Stomach (tissue), 4 donors: Measurements from ENCODE around the gene RAB8A.

Experiments used
- POLR2A ChIP-seq, 4 donors: fragments of 450-650 bp; IDR thresholded peaks; one replicate each; pipeline ENCODE4 v1.6.1; 2016; ENCODE audit warnings: antibody characterized with exemption in 4 of 4, control low read depth in 2 of 4, mild to moderate bottlenecking in 1 of 4, moderate library complexity in 1 of 4
- POLR2AphosphoS5 ChIP-seq, 3 donors: sonication (generic); formaldehyde crosslinking; IDR thresholded peaks; one replicate each; pipeline ENCODE4 v1.6.1; 2016; ENCODE audit warnings: antibody characterized with exemption in 3 of 3
- TF ChIP-seq, protein P1 (sequence below), 7 experiments: fragments of 450-650 bp in 4 of 7; fragments of 200-600 bp in 3 of 7; sonication (generic) in 3 of 7; IDR thresholded peaks; one replicate each; pipeline ENCODE4 v1.5.1; 2016 to 2019; ENCODE audit warnings: antibody characterized with exemption in 7 of 7, control low read depth in 2 of 7, mild to moderate bottlenecking in 1 of 7

DNA sequence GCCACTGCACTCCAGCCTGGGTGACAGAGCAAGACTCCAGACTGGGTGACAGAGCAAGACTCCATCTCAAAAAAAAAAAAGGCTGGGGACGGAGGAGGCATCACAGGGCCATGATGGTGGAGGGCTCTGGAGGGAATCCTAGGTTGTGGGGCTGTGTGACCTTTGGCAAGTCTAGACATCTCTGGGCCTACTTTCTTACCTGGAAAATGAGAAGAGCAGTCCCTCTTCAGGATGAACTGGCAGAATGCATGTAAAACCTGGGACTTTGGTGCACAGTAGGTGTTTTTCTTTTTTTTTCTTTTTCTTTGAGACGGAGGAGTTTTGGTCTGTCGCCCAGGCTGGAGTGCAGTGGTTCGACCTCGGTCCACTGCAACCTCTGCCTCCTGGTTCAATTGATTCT is 48.0 kb downstream of the RAB8A start:
- TF ChIP-seq, protein P1, sequence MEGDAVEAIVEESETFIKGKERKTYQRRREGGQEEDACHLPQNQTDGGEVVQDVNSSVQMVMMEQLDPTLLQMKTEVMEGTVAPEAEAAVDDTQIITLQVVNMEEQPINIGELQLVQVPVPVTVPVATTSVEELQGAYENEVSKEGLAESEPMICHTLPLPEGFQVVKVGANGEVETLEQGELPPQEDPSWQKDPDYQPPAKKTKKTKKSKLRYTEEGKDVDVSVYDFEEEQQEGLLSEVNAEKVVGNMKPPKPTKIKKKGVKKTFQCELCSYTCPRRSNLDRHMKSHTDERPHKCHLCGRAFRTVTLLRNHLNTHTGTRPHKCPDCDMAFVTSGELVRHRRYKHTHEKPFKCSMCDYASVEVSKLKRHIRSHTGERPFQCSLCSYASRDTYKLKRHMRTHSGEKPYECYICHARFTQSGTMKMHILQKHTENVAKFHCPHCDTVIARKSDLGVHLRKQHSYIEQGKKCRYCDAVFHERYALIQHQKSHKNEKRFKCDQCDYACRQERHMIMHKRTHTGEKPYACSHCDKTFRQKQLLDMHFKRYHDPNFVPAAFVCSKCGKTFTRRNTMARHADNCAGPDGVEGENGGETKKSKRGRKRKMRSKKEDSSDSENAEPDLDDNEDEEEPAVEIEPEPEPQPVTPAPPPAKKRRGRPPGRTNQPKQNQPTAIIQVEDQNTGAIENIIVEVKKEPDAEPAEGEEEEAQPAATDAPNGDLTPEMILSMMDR (IDR thresholded peaks at IDR 0.05): no peak
- TF ChIP-seq POLR2A (IDR thresholded peaks at IDR 0.05): no peak
- TF ChIP-seq POLR2AphosphoS5 (IDR thresholded peaks at IDR 0.05): no peak
